Testis (tissue), 2 donors: ENCODE measurements around the gene PLA2G4C.
"Not testable (repeated sequence)": the region's sequence is repeated elsewhere in the genome, so short reads cannot be mapped to it uniquely, and the experiment has no call there.

Experiments
- POLR2A ChIP-seq: fragments of 450-650 bp; IDR thresholded peaks from one replicate; pipeline ENCODE4 v1.6.1; 2017; ENCODE audit warnings: antibody characterized with exemption, mild to moderate bottlenecking, moderate library complexity
- TF ChIP-seq, protein P1 (sequence below), 3 experiments: fragments of 450-650 bp in 2 of 3; fragments of 200-600 bp in 1 of 3; sonication (generic) in 1 of 3; IDR thresholded peaks; one replicate each; pipeline ENCODE4 v1.5.1; 2016 to 2019; ENCODE audit warnings: antibody characterized with exemption in 3 of 3, mild to moderate bottlenecking in 2 of 3, moderate library complexity in 1 of 3

DNA sequence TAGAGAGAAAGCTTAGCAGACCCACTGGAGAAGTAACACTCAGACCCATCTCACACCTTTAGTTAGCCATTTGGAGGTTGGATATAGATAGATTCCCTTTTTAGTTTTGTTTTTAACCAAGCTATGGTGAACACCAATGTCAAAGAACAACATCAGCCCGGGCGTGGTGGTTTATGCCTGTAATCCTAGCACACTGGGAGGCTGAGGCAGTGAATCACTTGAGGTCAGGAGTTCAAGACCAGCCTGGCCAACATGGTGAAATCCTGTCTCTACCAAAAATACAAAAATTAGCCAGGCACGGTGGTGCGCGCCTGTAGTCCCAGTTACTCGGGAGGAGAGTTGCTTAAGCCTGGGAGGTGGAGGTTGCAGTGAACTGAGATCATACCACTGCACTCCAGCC lies 21.6 kb downstream of the PLA2G4C start:
- TF ChIP-seq POLR2A, result not testable (repeated sequence)
- TF ChIP-seq, protein P1, sequence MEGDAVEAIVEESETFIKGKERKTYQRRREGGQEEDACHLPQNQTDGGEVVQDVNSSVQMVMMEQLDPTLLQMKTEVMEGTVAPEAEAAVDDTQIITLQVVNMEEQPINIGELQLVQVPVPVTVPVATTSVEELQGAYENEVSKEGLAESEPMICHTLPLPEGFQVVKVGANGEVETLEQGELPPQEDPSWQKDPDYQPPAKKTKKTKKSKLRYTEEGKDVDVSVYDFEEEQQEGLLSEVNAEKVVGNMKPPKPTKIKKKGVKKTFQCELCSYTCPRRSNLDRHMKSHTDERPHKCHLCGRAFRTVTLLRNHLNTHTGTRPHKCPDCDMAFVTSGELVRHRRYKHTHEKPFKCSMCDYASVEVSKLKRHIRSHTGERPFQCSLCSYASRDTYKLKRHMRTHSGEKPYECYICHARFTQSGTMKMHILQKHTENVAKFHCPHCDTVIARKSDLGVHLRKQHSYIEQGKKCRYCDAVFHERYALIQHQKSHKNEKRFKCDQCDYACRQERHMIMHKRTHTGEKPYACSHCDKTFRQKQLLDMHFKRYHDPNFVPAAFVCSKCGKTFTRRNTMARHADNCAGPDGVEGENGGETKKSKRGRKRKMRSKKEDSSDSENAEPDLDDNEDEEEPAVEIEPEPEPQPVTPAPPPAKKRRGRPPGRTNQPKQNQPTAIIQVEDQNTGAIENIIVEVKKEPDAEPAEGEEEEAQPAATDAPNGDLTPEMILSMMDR (IDR thresholded peaks at IDR 0.05), result not testable (repeated sequence)
